WI38 (cell line): ENCODE results near the gene DNAH11.
A peak's percentile ranks its signal among the peaks of the same experiment; 100 is the strongest.
"Not testable (repeated sequence)": the region's sequence is repeated elsewhere in the genome, so short reads cannot be mapped to it uniquely, and the experiment has no call there.

Source experiments
- H3K4me3 ChIP-seq: 2 replicates; pipeline ENCODE4 v1.5.1; 2011; ENCODE audit warnings: low read depth, mild to moderate bottlenecking, control low read depth, low read length
- TF ChIP-seq, protein P1 (sequence below): IDR thresholded peaks from 2 replicates; pipeline ENCODE4 v1.5.1; 2012; ENCODE audit warnings: low read depth, mild to moderate bottlenecking, control low read depth, low read length

The DNAH11 gene

DNA sequence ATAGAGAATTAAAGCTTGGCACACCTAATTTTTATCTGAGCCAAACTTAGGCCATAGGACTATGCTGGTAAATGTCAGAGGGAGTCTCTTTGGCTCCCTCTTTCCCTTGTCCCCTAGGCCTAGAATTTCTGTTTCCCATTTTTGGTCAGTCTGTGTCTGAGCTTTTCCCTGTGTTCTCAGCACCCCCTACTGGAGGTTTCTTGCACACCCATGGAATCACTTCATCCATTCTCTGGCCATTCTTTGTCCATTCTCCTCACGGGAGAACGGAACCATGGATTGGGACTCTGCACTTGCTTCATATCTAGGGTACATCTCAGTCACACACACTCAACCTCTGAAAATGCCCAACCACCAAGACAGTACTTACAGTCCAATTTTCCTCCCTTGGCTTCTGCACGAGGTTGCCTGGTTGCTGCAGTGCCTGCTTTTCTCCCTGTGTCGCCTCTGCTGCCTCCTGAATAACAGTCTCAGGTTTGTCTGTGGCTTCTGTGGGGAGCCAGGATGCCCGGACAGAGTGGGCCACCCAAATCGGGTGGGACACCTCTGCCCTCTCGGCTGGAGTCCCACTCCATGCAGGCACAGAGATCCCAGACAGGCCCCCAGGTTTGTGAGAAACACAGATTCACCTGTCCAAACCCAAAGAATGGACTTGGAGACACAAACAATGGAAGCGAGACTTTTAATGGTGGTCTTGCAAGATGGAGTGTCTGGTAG, 35.1 kb upstream of the DNAH11 start:
- H3K4me3 ChIP-seq, result no peak overlapping the region
- TF ChIP-seq, protein P1, sequence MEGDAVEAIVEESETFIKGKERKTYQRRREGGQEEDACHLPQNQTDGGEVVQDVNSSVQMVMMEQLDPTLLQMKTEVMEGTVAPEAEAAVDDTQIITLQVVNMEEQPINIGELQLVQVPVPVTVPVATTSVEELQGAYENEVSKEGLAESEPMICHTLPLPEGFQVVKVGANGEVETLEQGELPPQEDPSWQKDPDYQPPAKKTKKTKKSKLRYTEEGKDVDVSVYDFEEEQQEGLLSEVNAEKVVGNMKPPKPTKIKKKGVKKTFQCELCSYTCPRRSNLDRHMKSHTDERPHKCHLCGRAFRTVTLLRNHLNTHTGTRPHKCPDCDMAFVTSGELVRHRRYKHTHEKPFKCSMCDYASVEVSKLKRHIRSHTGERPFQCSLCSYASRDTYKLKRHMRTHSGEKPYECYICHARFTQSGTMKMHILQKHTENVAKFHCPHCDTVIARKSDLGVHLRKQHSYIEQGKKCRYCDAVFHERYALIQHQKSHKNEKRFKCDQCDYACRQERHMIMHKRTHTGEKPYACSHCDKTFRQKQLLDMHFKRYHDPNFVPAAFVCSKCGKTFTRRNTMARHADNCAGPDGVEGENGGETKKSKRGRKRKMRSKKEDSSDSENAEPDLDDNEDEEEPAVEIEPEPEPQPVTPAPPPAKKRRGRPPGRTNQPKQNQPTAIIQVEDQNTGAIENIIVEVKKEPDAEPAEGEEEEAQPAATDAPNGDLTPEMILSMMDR, result peak; percentile 86

DNA sequence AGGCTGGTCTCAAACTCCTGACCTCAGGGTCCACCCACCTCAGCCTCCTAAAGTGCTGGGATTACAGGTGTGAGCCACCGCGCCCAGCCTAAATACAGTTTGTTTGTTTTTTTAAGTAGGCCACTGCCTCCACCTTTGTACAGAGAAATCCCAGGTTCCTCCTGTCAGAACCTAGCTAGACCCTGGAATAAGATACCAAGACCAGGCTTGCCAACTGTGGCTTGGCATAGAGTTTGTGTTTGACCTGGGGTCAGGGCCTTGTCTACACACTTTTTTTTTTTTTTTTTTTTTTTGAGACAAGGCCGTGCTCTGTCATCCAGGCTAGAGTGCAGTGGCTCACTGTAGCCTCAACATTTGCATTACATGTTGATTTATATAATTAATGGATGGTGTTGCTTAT, 34.3 kb upstream of the DNAH11 start:
- no peak overlapping the region for H3K4me3 ChIP-seq
- TF ChIP-seq, protein P1, result no peak

DNA sequence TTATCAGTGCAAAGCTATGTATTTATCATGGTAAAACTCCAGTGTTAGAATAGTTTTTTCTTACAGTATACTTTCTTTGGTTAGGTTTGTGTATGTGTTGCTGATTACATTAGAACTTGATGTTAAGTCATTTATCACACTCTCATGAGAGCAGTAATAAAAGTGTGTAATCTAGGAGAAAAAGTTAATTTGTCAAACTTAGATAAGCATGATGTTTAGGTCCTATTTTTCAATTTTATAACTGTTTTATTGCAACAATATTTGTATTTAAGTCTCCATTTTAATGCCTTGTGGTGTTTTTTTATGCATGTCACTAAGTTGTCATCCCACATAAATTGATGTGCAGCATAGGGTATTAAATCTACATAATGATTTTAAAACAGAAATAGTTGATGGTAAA, 28.8 kb upstream of the DNAH11 start:
- no peak overlapping the region for H3K4me3 ChIP-seq
- TF ChIP-seq, protein P1, result no peak

DNA sequence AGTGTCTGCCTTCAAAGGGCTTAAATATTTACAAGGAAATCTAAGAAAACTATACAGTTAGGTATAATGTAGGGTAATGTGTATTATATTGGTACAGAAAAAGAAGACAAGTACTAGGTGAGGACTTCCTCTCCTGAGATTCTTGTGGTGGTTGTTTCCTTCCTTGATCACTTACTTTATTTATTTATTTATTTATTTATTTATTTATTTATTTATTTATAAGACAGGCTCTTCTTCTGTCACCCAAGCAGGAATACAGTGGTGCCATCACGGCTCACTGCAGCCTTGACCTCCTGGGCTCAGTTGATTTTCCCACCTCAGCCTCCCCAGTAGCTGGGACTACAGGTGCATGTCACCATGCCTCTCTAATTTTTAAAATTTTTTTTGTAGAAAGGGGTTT, 18.2 kb upstream of the DNAH11 start:
- TF ChIP-seq, protein P1, result no peak
- no peak overlapping the region for H3K4me3 ChIP-seq

DNA sequence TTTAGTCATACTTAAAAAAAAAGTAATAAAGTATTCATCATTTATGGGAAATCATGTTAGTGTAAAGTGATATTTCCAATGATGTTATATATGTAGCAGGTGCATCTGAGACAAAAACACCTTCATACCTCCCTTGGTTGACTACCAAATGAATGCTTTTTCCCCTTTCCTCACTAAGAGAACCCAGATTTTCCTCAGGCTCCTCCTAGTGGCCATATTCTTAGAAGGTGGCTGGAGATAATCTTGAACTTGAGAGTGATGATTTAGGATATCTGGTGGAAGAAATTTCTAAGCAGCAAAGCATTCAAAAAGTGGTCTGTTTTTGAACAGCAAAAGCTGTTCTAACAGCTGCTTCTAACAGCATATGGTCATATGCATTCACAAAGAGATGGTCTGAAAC, 16.8 kb upstream of the DNAH11 start:
- TF ChIP-seq, protein P1, result no peak
- no peak overlapping the region for H3K4me3 ChIP-seq

DNA sequence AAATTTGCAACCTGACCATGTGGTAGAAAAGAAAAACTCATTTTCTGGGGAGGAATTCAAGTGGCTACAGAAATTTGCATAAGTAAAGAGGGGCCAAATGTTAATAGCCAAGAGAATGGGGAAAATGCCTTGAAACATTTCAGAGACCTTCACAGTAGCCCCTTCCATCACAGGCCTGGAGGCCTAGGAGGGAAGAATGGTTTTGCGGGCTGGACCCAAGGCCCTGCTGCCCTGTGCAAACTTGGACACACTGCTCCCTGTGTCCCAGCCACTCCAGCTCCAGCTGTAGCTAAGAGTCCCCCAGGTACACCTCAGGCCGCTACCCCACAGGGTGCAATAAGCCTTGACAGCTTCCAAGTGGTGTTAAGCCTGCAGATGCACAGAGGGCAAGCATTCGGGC, 16.4 kb upstream of the DNAH11 start:
- TF ChIP-seq, protein P1, result no peak
- no peak overlapping the region for H3K4me3 ChIP-seq

DNA sequence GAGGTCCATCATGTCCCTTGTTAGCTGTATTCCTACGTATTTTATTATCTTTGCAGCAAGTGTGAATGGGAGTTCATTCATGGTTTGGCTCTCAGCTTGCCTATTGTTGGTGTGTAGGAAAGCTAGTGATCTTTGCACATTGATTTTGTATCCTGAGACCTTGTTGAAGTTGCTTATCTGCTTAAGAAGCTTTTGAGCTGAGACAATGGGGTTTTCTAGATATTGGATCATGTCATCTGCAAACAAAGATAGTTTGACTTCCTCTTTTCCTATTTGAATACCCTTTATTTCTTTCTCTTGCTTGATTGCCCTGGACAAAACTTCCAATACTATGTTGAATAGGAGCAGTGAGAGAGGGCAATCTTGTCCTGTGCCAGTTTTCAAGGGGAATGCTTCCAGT, 10.4 kb upstream of the DNAH11 start:
- H3K4me3 ChIP-seq, result not testable (repeated sequence)

DNA sequence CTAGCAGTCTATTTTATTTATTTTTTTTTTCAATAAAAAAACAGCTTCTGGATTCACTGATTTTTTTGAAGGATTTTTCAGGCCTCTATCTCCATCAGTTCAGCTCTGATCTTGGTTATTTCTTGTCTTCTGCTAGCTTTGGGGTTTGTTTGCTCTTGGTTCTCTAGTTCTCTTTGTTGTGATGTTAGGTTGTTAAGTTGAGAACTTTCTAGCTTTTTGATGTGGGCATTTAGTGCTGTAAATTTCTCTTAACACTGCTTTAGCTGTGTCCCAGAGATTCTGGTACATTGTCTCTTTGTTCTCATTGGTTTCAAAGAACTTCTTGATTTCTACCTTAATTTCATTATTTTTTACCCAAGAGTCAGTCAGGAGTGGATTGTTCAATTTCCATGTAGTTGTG, 9.2 kb upstream of the DNAH11 start:
- not testable (repeated sequence) for H3K4me3 ChIP-seq

DNA sequence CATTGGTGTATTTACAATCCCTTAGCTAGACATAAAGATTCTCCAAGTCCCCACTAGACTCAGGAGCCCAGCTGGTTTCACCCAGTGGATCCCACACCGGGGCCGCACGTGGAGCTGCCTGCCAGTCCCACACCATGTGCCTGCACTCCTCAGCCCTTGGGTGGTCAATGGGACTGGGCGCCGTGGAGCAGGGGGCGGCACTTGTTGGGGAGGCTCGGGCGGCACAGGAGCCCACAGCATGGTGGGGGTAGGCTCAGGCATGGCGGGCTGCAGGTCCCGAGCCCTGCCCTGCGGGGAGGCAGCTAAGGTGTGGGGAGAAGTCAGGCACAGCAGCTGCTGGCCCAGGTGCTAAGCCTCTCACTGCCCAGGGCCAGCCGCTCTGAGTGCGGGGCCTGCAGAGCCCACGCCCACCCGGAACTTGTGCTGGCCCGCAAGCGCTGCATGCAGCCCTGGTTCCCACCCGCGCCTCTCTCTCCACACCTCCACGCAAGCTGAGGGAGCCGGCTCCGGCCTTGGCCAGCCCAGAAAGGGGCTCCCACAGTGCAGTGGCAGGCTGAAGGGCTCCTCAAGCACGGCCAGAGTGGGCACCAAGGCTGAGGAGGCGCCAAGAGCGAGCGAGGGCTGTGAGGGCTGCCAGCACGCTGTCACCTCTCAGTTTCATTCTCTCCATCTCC, 6.3 kb upstream of the DNAH11 start:
- not testable (repeated sequence) for H3K4me3 ChIP-seq
